Measurements from ENCODE around the gene RAB11FIP5.

RAB11FIP5 gene

DNA sequence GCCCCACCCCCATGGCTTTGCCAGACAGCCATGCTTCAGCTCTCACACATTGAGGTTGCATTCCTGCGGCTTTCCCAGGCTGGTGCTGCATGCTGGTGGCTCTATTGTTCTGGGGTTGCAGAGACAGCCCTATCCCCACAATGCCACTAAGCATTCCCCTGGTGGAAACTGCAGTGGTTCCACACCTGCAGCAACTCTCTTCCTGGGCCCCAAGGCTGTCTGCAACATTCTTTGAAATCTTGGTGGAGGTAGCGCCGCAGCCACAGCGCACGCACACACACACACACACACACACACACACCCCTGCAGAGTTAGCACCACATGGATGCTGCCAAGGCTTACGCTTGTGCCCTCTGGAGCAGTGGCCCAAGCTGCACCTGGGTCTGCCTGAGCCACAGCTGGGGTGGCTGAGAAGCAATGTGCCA lies 62.6 kb downstream of the RAB11FIP5 start:
- H3K4me3 ChIP-seq (ENCODE audit: low read length), result no peak overlapping the region
- TF ChIP-seq, protein P1, sequence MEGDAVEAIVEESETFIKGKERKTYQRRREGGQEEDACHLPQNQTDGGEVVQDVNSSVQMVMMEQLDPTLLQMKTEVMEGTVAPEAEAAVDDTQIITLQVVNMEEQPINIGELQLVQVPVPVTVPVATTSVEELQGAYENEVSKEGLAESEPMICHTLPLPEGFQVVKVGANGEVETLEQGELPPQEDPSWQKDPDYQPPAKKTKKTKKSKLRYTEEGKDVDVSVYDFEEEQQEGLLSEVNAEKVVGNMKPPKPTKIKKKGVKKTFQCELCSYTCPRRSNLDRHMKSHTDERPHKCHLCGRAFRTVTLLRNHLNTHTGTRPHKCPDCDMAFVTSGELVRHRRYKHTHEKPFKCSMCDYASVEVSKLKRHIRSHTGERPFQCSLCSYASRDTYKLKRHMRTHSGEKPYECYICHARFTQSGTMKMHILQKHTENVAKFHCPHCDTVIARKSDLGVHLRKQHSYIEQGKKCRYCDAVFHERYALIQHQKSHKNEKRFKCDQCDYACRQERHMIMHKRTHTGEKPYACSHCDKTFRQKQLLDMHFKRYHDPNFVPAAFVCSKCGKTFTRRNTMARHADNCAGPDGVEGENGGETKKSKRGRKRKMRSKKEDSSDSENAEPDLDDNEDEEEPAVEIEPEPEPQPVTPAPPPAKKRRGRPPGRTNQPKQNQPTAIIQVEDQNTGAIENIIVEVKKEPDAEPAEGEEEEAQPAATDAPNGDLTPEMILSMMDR (conservative IDR thresholded peaks at IDR 0.05; ENCODE audit: low read length), result no peak
- DNase-seq (ENCODE audit: low read depth), result no peak

GRCh38 chr2:73043929-73044832 lies 68.6 kb downstream of the RAB11FIP5 start:
- H3K4me3 ChIP-seq (ENCODE audit: low read length), result no peak overlapping the region

DNA sequence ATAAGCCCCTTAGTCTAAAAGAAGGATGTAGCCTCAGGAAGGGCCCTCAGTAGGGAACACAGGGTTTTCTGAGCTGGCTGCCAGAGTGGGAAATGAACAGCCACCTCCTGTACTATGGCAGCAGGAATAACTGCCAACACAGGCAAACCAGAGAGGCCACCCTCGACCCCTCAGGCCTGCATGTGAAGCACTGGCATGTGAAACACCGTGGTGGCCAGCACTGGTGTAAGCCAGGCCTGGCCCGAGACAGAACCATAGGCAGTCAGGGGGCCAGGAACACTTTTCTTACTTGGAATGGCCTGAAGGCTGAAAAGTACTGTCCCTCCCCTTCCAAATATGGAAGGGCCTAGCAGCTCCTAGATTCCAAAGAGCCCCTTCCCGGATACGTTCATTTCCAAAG lies 69.5 kb downstream of the RAB11FIP5 start:
- H3K4me3 ChIP-seq (ENCODE audit: low read length), result no peak overlapping the region
- no peak for DNase-seq (ENCODE audit: low read depth)
- TF ChIP-seq, protein P1 (conservative IDR thresholded peaks at IDR 0.05; ENCODE audit: low read length), result no peak

More at GRCh38 chr2:73043929-73044832, 68.6 kb downstream of the RAB11FIP5 start:
- no peak for DNase-seq (ENCODE audit: low read depth)
- TF ChIP-seq, protein P1 (conservative IDR thresholded peaks at IDR 0.05; ENCODE audit: low read length), result no peak

- H3K4me3 ChIP-seq (ENCODE audit: low read length), result no peak overlapping the region
- no peak for DNase-seq (ENCODE audit: low read depth)
- TF ChIP-seq, protein P1 (conservative IDR thresholded peaks at IDR 0.05; ENCODE audit: low read length), result no peak
Measured at GRCh38 chr2:73037947-73038585, 74.7 kb downstream of the RAB11FIP5 start.

GRCh38 chr2:73036766-73037165 lies 76.0 kb downstream of the RAB11FIP5 start:
- no peak for DNase-seq (ENCODE audit: low read depth)
- TF ChIP-seq, protein P1 (conservative IDR thresholded peaks at IDR 0.05; ENCODE audit: low read length), result no peak
- H3K4me3 ChIP-seq (ENCODE audit: low read length), result no peak overlapping the region

- TF ChIP-seq, protein P1 (conservative IDR thresholded peaks at IDR 0.05; ENCODE audit: low read length), result no peak
- DNase-seq (ENCODE audit: low read depth), result no peak
Measured at GRCh38 chr2:73035899-73036711, 76.6 kb downstream of the RAB11FIP5 start.

More at GRCh38 chr2:73035899-73036711, 76.6 kb downstream of the RAB11FIP5 start:
- H3K4me3 ChIP-seq (ENCODE audit: low read length), result no peak overlapping the region

Data from AG10803 (cell line).